Left lung (tissue), 10 donors: ENCODE results near the gene LGI4. TPM values are rescaled to one million over a fixed set of nuclear protein-coding genes. Genes with fewer than 3 reads are reported as not detected.

ENCODE experiments used
- ATAC-seq: fragments of 200-7000 bp; cut with Tn5 transposase; one replicate; pipeline ENCODE4 v1.9.1; 2020; ENCODE audit warnings: moderate library complexity
- DNase-seq, 4 donors: peaks; one replicate each; pipeline ENCODE4 v3.0.0-alpha.2; 2013 to 2020
- H3K27ac ChIP-seq, 2 donors: fragments of 200-600 bp; sonication (generic) in 1 of 2; one replicate each; pipeline versions ENCODE4 v1.5.0 to v1.8.0; 2020 to 2021
- H3K27me3 ChIP-seq, 2 donors: fragments of 200-600 bp; sonication (generic) in 1 of 2; one replicate each; pipeline versions ENCODE4 v1.5.0 to v1.8.0; 2020 to 2021
- H3K36me3 ChIP-seq, 2 donors: fragments of 200-600 bp; sonication (generic) in 1 of 2; one replicate each; pipeline versions ENCODE4 v1.5.0 to v1.8.0; 2020 to 2021
- H3K4me1 ChIP-seq, 2 donors: fragments of 200-600 bp; one replicate each; pipeline ENCODE4 v1.8.0; 2021
- H3K4me3 ChIP-seq, 2 donors: fragments of 200-600 bp; sonication (generic) in 1 of 2; one replicate each; pipeline versions ENCODE4 v1.5.0 to v1.8.0; 2020 to 2021; ENCODE audit warnings: mild to moderate bottlenecking in 1 of 2
- H3K9me3 ChIP-seq, 2 donors: fragments of 200-600 bp; sonication (generic) in 1 of 2; one replicate each; pipeline versions ENCODE4 v1.5.0 to v1.8.0; 2020 to 2021
- CTCF ChIP-seq, 2 donors: fragments of 200-600 bp; sonication (generic) in 1 of 2; IDR thresholded peaks; one replicate each; pipeline versions ENCODE4 v1.5.0 to v1.8.0; 2021; ENCODE audit warnings: antibody characterized with exemption in 2 of 2
- intact Hi-C, 2 donors: fragments of 100-400 bp; cut with DNase I; formaldehyde crosslinking; loops; one replicate each; pipeline versions ENCODE4 v1.11.2 to v1.14.2; 2022
- polyA plus RNA-seq, 6 donors: library from polyadenylated mRNA; unstranded; fragments of 120-200 nt; gene quantifications; one replicate each; pipeline ENCODE4 v1.2.1, GENCODE V29; 2013; ENCODE audit not compliant: insufficient read length in 6 of 6
- total RNA-seq, 2 donors: library from RNA; stranded (reverse); fragmentation: NEBNext Ultra II Directional; extraction: Animal tissue kit (Norgen Biotek cat#: 25700); gene quantifications; one replicate each; pipeline ENCODE4 v1.2.1, GENCODE V29; 2021
- donor health status: DM: no; HTN: yes; CAD: no.
- donor health status: DM: no; HTN: no; CAD: no.

The LGI4 gene
- total and polyA plus RNA-seq, 8 donors = 1.8 to 3.4 (median 2.7) TPM

DNA sequence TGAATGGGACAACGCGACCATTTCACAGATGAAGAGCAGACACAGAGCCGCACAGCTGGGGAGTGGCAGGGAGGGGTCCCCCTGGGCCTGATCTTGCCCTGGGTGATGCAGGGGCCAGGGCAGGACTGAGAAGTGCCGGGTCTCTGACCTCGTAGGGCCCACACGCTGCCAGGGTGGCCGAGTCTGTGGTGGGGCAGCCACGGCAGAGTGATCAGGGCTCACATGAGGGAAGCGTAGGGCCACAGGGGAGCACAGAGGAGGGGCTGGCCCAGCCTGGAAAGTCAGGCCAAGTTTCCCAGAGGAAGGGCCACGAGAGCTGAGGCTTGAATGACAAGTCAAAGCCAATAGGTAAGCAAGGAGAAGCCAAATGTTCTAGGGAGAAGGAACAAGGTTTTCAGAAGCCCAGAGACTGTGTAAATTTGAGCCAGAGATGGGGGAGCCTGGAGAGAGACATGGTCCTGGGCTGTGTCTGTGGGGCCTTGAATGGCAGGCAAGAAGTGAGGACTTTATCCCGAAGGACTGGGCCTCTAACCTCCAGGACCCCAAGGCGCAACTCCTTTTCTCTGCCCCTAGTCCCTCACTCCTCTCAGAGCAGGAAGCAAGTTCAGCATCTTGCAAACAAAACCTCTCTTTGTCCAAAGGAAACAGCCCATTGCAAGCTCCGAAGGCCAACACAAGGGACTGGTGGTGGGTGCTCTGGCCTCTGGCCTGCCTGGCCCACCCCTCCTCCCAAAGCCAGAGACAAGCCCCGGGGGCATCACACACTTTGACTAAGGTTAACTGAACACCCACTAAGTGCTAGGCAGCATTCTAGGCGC lies 51.0 kb downstream of the LGI4 start:
- intact Hi-C loops = no loop called here
- H3K27me3 ChIP-seq = no peaks in the 10 kb centered on the region
- DNase-seq = no peak
- H3K36me3 ChIP-seq = no peaks in the 10 kb centered on the region
- no peaks in the 10 kb centered on the region for H3K4me1 ChIP-seq
- no peak overlapping the region for H3K27ac ChIP-seq
- no peak for ATAC-seq
- H3K9me3 ChIP-seq = no peaks in the 10 kb centered on the region
- no peak for TF ChIP-seq CTCF (IDR thresholded peaks at IDR 0.05)
- no peak overlapping the region for H3K4me3 ChIP-seq

- Histone ChIP-seq H3K27me3 (no peaks in the 10 kb centered on the region), H3K4me1 (no peaks in the 10 kb centered on the region), H3K9me3 (no peaks in the 10 kb centered on the region), H3K4me3 (no peak overlapping the region), H3K27ac (no peak overlapping the region), H3K36me3 (no peaks in the 10 kb centered on the region)
- ATAC-seq (no peak), DNase-seq (no peak)
- intact Hi-C loops = no loop called here
- TF ChIP-seq CTCF (IDR thresholded peaks at IDR 0.05) = no peak
Measured at GRCh38 chr19:35081201-35081600, 53.7 kb downstream of the LGI4 start.

DNA sequence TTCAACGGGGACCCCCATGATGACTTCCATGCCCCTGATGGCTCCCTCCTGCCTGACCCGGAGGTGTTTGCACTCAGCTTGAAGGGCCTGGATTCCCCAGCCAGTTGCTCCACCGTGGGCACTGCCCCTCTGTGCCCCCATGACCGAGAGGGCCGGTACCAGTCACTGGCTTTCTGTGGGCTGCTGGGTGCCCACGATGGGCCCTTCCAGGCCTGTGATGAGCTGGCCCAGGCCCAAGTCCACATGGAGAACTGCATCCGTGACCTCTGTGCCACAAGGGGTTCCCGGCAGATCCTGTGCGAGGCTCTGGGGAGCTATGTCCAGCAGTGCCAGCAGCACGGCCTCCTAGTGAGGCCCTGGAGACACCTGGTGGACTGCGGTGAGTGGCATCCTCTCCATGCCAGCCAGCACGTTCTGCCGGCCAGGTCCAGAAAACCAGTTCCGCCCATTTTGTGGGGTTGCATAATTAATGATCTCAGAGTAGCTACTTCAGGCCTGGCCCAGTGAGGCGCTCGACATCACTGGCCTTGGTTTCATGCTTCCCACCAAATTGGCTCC lies 54.2 kb downstream of the LGI4 start:
- ATAC-seq = no peak
- Histone ChIP-seq H3K9me3 (no peaks in the 10 kb centered on the region), H3K36me3 (no peaks in the 10 kb centered on the region), H3K27ac (no peak overlapping the region), H3K27me3 (no peaks in the 10 kb centered on the region), H3K4me3 (no peak overlapping the region), H3K4me1 (no peaks in the 10 kb centered on the region)
- no peak for DNase-seq
- intact Hi-C loops = no loop called here
- TF ChIP-seq CTCF (IDR thresholded peaks at IDR 0.05) = no peak

- intact Hi-C loops = no loop called here
- H3K27ac ChIP-seq = no peak overlapping the region
- H3K36me3 ChIP-seq = no peaks in the 10 kb centered on the region
- H3K27me3 ChIP-seq = no peaks in the 10 kb centered on the region
- DNase-seq = no peak
- no peaks in the 10 kb centered on the region for H3K9me3 ChIP-seq
- ATAC-seq = no peak
- H3K4me1 ChIP-seq = no peaks in the 10 kb centered on the region
- TF ChIP-seq CTCF (IDR thresholded peaks at IDR 0.05) = no peak
- no peak overlapping the region for H3K4me3 ChIP-seq
Measured at GRCh38 chr19:35079826-35080225, 55.0 kb downstream of the LGI4 start.

GRCh38 chr19:35077411-35078223 lies 57.2 kb downstream of the LGI4 start:
- H3K4me3 ChIP-seq = no peak overlapping the region
- ATAC-seq = no peak
- no peak for TF ChIP-seq CTCF (IDR thresholded peaks at IDR 0.05)
- intact Hi-C loops = no loop called here
- no peaks in the 10 kb centered on the region for H3K4me1 ChIP-seq
- H3K27me3 ChIP-seq = no peaks in the 10 kb centered on the region
- H3K36me3 ChIP-seq = no peaks in the 10 kb centered on the region
- H3K9me3 ChIP-seq = no peaks in the 10 kb centered on the region
- no peak overlapping the region for H3K27ac ChIP-seq
- DNase-seq = no peak
